DMS 273 (cell line): ENCODE results near the gene XYLT2.

ENCODE experiments used
- DNase-seq: peaks from one replicate; lab custom pipeline; 2025; ENCODE audit not compliant: unreplicated experiment; lab: John Stamatoyannopoulos, UW

XYLT2 gene

GRCh38 chr17:50363217-50364060, 17.5 kb downstream of the XYLT2 start:
- DNase-seq, result peak; percentile 78

GRCh38 chr17:50364061-50364458, 18.1 kb downstream of the XYLT2 start:
- no peak for DNase-seq

DNA sequence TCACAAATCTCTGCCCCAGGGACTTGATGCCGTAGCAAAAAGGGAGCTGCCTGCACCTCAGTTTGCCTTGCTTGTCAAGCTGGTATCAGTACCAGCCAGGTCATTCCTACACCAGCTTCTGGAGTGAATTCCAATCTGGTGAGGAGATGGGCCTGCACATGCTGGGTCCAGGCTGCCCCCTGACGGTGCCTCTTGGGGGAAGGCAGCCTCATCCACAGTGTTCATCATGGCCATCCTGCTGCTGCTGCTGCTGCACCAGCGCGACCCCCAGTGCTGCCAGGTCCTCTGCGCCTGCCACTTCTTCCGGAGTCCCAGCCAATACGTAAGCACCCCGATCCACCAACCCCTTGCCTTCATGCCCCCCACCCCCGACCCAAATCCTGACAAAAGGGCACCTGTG, 18.8 kb downstream of the XYLT2 start:
- DNase-seq, result peak; percentile 74

- peak; percentile 60 for DNase-seq
Observed at GRCh38 chr17:50365165-50365564, 19.2 kb downstream of the XYLT2 start.

- DNase-seq, result no peak
Observed at GRCh38 chr17:50365649-50366393, 19.9 kb downstream of the XYLT2 start.

- no peak for DNase-seq
Observed at GRCh38 chr17:50367401-50367800, 21.5 kb downstream of the XYLT2 start.

GRCh38 chr17:50370052-50370451, 24.1 kb downstream of the XYLT2 start:
- no peak for DNase-seq

DNA sequence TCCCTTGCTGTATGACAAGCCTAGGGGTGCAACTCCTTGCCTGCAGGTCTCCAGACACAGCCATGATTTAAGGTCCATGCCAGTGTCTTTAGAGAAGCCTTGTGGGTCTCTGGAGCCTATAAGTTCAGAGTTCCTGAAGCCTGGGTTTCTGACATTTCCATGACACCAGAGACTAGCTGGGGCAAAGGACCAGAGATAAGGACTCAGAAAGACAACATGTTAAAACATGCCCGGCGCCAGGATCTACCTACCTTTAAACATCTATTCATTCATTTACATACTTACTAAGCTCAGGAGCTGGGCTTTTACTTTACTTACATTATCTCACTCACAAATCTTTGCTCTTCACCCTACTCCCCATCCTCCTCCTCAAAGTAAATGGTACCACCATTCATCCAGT, 25.6 kb downstream of the XYLT2 start:
- no peak for DNase-seq

- DNase-seq, result no peak
Observed at GRCh38 chr17:50372222-50372757, 26.4 kb downstream of the XYLT2 start.

DNA sequence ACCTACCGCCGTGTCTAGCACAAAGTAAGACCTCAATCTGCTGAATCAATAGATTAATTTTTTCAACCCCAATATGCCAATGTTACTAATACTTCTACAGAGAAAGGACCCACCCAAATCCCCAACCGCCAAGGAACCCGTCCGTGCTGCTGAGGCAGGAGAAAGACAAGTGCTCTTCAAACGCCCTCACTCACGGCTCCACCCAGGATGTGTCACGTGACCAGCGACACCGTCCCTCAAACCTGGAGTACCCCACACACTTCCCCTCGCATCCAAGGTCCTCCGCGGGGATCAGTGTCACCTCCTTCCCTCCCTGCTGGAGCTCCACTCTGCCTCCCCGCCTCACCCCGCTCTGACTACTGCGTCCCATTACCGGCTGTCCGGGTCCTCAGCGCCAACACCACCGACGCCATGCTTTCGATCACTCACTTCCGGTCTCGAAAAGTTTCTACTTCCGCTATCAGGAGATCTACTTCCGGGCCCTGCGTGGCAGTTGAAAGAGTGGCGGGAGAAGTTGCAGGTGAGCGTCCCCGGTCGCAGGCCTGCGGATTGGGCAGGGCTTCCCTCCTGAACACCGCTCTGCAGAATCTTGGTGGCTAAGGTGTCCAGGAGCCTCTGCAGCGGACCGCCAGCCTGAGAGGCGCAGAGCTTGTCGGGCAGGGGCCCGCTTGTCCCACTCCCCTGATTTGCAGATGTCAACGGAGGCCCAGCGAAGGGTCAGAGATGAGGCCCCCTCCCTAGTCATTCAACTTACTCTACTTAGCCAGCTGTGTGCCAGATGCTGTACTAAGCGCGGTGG, 27.0 kb downstream of the XYLT2 start, which contains the start of the genes EME1 and MRPL27:
EME1 (plus strand) TSS at position 472 of the 799 bp plus-strand sequence. CDS start 1,980 bp downstream, outside the sequence.
MRPL27 (minus strand) TSS at position 427 of the 799 bp plus-strand sequence; CDS start at position 413, 14 bp downstream.
- DNase-seq, result peak; percentile 95

DNA sequence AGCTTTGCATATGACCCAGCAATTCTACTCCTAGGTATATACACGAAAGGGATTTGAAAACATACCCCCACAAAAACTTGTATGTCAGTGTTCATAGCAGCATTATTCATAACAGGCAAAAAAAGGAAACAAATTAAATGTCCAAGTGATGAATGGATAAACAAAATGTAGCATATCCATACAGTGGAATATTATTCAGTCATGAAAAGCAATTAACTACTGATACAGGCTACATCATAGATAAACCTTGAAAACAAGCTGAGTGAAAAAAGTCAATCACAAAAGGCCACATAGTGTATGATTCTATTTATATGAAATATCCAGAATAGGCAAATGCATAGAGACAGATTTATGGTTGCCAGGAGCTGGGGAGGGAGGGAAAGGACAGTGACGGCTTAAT, 27.8 kb downstream of the XYLT2 start:
- no peak for DNase-seq

DNA sequence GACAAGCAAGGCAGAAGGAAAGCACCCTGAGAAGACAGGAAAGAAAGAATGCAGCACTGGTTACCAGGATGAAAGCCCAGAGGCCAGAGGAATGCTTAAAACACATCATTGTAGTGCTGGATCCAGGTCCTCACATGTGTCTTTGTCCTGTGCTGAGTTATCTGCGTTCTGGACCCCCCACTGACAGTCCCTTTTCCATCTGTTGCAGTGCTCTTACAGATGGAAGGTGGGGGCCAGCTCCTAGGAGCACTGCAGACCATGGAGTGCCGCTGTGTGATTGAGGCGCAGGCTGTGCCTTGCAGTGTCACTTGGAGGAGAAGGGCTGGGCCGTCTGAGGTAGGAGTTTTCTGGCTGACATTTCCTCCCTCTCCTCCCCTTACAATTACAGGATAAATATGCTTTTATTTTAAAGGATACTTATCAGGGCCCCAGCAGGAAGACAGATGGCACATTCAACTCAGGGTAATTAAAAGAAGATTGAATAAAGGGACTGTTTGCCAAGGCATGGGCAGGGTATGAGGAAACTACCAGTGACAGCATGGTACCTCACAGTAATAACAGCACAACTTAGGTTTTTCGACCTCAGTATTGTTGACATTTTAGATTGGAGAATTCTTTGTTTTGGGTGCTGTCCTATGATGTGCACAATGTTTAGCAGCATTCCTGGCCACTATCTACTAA, 30.1 kb downstream of the XYLT2 start:
- peak; percentile 93 for DNase-seq

DNA sequence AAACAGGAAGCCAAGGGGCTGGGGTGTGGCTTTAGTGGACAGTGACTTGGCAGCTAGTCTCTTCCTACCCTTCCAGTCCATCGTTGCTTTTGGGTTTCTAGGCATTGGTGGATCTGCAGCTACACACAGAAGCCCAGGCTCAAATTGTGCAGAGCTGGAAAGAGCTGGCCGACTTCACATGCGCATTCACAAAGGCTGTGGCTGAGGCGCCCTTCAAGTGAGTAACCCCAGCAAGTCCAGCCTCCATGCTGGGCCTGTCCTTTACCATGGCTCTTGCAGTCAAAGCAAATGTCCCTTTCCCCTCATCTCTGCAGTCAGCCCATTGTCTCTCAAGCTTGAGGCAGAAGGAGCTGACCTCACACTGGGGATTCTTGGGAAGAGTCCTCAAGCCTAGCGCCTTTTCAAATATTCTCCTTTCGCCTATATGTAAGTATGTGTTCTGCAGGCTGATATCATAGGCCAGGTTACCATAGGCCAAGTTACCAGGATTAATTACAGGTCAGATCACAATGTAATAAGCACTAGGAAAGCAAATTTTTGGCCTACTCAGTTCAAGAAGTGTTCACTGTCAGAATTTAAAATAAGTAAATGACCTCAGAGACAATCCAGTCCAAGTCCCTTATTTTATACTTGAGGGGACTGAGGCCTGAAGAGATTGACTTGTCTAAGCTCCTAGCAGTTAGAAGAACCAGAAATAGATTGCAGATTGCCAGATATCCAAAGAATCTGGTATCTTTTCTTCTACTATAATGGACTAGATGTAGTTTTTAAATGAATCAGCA, 33.6 kb downstream of the XYLT2 start:
- DNase-seq, result no peak

- peak; percentile 51 for DNase-seq
Observed at GRCh38 chr17:50380369-50381259, 34.7 kb downstream of the XYLT2 start.

DNA sequence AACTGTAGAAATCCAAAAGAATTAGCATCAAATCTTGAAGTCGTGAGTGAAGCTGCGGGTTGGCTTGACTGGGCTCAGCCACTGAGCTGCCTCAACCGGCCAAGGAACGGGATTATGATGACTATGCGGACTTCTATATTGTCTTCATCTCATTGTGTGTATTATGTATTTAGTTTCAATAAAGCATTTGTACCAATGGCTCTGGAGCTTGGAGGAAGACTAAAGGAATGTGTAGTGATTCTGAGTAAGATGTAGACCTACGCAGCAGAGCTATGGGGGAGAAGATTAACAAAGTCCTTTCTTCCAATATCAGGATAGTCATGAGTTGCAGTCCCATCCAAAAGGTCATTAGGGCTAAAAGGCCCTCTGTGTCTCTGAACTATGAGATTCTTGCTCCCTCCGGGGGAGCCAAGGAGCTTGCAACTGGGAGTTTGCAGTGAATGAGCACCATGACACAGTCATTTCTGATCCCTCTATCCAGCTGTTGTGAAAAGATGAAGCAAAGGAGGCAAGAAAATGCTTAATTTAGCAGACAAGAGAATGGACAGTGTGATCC, 35.4 kb downstream of the XYLT2 start:
- DNase-seq, result no peak

DNA sequence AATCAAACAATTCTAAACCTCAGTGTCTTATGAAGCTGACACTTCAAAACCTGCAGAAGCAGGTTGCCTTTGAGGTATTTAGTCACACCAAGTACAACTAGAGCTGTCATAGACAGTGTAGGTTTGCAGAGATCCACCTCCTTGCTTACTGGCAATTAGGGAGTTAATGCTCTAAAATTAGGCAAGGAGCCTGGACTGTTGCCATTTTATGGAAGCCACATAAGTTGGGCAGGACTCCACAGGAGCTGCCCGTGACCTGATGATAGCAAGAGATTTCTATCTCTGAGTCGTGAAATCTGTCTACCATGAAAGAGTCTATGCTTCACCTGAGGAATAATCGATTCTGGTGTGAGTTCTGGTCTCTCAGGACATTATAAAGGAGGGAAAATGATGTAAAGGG, 36.0 kb downstream of the XYLT2 start:
- no peak for DNase-seq

DNA sequence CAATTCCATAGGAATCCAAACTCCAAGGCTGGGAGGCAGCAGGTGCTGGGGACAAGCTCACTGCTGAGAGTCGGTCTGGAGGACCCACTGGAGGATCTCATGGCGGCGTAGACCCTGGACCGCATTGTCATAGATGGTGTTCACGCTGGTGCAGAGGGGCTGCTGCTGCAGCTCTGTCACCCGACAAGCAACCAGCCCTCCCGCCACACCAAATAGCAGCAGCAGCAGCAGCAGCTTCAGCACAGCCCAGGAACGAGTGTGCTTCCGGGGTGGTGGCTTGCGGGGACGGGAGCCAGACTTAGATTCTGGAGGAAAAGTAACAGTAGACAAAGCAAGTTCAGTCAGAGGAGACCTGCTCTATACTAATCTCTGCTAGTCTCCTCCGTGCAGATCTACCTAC, 37.0 kb downstream of the XYLT2 start:
- no peak for DNase-seq

DNA sequence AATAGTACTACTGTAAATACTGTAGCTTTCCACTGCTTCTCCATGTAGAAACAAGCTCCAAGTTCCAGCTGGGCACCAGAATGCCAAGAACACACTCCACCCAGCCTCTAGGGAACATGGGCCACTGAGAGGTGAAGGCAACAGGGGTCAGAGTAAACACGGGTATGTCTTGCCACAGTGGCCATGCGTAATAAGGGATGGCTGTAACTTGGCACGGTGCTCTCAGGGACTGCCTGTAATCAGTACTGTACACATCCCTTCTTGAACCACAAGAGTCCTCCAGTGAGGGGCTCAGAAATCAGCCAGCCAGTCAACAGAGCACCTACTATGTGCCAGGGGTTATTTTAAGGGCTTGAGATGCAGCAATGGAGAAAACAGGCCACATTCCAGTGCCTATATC, 40.6 kb downstream of the XYLT2 start:
- no peak for DNase-seq
